Esophagus muscularis mucosa (tissue), 4 donors: ENCODE measurements around the gene PDX1.

ENCODE experiments used
- CTCF ChIP-seq, 3 experiments: fragments of 200-600 bp in 2 of 3; fragments of 450-650 bp in 1 of 3; sonication (generic) in 2 of 3; IDR thresholded peaks; one replicate each; pipeline ENCODE4 v1.5.1; 2017 to 2019; ENCODE audit warnings: antibody characterized with exemption in 3 of 3, mild to moderate bottlenecking in 2 of 3, moderate library complexity in 1 of 3
- EP300 ChIP-seq: sonication (generic); formaldehyde crosslinking; IDR thresholded peaks from one replicate; pipeline ENCODE4 v1.6.1; 2017; ENCODE audit warnings: antibody characterized with exemption
- POLR2A ChIP-seq: fragments of 450-650 bp; IDR thresholded peaks from one replicate; pipeline ENCODE4 v1.6.1; 2017; ENCODE audit warnings: antibody characterized with exemption, moderate library complexity, mild to moderate bottlenecking, low read depth
- POLR2AphosphoS5 ChIP-seq, 2 donors: sonication (generic); formaldehyde crosslinking; IDR thresholded peaks; one replicate each; pipeline ENCODE4 v1.6.1; 2017; ENCODE audit warnings: antibody characterized with exemption in 2 of 2

- TF ChIP-seq CTCF (IDR thresholded peaks at IDR 0.05) = no peak
- no peak for TF ChIP-seq POLR2AphosphoS5 (IDR thresholded peaks at IDR 0.05)
- TF ChIP-seq POLR2A = no peak
- no peak for TF ChIP-seq EP300
These were observed 41.7 kb downstream of the PDX1 start for GRCh38 chr13:27961227-27962085.
